Measurements from ENCODE around the gene IL17RC. TPM values are rescaled to one million over a fixed set of nuclear protein-coding genes. Genes with fewer than 3 reads are reported as not detected.

Gene IL17RC
- total RNA-seq, 4 donors from 2014 or later: 26.3 to 99.3 (median 82.1) TPM

- TF ChIP-seq CTCF (IDR thresholded peaks at IDR 0.05; ENCODE audit: low read depth): no peak
These were observed 28.4 kb upstream of the IL17RC start for GRCh38 chr3:9888540-9888939.

- TF ChIP-seq CTCF (IDR thresholded peaks at IDR 0.05; ENCODE audit: low read depth): no peak
These were observed 27.5 kb upstream of the IL17RC start for GRCh38 chr3:9889405-9889804.

GRCh38 chr3:9890249-9891071 is 26.4 kb upstream of the IL17RC start, which contains the start of gene JAGN1:
JAGN1 (plus strand) TSS chr3:9890610; CDS start chr3:9890723, 113 bp downstream.
- TF ChIP-seq CTCF (IDR thresholded peaks at IDR 0.05; ENCODE audit: low read depth): no peak

GRCh38 chr3:9891072-9891622 is 25.8 kb upstream of the IL17RC start:
- no peak for TF ChIP-seq CTCF (IDR thresholded peaks at IDR 0.05; ENCODE audit: low read depth)

GRCh38 chr3:9893739-9894138 is 23.2 kb upstream of the IL17RC start:
- no peak for TF ChIP-seq CTCF (IDR thresholded peaks at IDR 0.05; ENCODE audit: low read depth)

GRCh38 chr3:9897408-9898372 is 19.2 kb upstream of the IL17RC start:
- no peak for TF ChIP-seq CTCF (IDR thresholded peaks at IDR 0.05; ENCODE audit: low read depth)

Measured in subcutaneous adipose tissue (tissue), 4 donors.